Left renal cortex interstitium (tissue), 4 donors: ENCODE measurements around the gene LRRFIP1. TPM values are rescaled to one million over a fixed set of nuclear protein-coding genes. Genes with fewer than 3 reads are reported as not detected.

Experiments used
- DNase-seq, 4 donors: peaks; one replicate each; pipeline ENCODE4 v3.0.0-alpha.2; 2013; ENCODE audit warnings: low read depth in 4 of 4, low spot score in 2 of 4, missing footprints in 1 of 4
- polyA plus RNA-seq, 4 donors: library from polyadenylated mRNA; unstranded; fragments of 120-200 nt; gene quantifications; one replicate each; pipeline ENCODE4 v1.2.1, GENCODE V29; 2013; ENCODE audit not compliant: insufficient read length in 4 of 4

Gene LRRFIP1
- polyA plus RNA-seq, 4 donors, result 65.9 to 101 (median 88.4) TPM

DNA sequence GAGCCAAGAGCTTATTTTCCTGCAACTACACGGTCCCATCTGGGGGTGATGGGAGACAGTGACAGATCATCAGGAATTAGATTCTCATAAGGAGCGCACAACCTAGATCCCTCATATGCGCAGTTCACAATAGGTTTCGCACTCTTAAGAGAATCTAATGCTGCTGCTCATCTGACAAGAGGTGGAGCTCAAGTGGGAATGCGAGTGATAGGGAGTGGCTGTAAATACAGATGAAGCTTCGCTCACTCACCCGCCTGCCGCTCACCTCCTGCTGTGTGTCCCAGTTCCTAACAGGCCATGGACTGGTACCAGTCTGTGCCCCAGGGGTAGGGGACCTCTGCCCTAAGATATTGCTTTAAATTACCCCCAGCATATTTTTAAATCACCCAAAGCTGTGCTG, 10.8 kb downstream of the LRRFIP1 start:
- no peak for DNase-seq

DNA sequence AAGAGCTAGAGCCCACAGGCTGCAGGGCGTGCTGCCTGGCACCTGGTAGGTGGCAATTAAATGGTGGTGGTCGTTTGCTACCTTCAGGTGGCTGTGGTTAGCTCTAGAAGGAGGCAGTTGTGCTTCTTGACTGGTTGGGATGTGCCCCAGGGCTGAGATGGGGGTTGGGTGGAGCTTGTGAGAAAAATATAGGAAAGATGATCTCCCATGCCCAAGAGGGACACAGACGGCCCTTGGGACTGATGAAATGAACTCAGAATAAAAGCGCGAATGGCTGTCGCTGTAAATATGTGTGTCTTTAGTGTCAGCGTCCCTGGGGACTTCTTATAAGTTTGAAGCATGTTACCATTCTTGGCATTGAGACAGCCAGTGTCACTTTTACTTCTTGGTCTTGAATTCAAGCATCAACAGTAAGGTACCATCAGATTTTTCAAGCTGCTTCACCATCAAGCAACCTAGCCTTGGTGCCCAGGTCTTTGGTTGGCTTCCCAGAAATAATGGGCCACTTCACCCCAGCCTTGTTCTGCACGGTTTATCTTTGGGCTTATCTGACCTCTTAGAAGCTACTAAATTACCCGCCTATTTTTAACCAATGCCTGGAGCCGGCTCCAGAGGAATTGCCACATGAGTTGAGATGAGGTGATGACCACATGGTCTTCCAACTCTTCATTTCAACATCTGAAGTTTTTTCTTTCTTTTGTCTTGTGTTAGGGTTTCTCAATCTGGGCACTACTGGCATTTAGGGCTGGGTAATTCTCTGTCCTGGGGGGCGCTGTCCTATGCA, 11.9 kb downstream of the LRRFIP1 start:
- no peak for DNase-seq

DNA sequence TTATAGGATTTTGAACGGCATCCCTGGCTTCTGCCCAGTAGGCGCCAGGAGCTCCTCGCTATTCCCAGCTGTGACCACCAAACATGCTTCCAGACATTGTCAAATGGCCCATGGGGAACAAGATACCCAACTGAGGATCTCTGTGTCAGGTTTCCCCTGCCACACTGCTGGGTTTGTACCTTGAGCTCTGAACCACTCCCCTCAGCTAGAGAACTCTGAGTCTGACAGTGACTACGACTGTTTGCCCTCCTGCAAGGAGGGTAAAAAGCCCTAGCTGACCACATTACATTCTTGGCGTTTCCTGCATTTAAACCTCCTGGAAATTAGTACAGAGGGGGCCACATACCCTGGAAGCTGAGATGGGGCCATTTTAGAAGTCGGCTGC, 12.4 kb downstream of the LRRFIP1 start:
- DNase-seq, result no peak

DNA sequence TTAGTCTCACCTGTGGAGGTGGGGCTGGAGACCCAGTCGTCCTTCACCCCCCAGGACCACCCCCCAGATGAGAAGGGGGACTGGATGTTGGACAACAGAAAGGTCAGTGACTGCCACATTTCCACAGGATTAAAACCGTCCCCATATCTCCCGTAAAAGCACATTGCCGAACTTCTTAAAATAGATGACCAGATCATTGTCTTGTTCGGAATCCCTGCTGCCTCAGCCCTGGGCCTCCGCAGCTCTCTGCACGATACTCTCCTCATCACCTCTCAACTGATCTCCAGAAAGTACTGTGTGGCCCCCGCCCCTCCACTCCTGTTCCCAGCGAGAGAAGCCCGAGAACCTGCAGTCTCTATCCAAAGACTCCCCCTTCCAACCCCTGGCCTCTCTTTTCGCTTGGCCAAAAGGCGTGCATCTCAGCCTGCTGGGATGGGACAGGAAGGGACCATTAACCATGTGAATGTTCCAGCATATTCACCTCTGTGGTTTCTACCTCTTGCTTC, 13.2 kb downstream of the LRRFIP1 start:
- DNase-seq, result no peak

DNA sequence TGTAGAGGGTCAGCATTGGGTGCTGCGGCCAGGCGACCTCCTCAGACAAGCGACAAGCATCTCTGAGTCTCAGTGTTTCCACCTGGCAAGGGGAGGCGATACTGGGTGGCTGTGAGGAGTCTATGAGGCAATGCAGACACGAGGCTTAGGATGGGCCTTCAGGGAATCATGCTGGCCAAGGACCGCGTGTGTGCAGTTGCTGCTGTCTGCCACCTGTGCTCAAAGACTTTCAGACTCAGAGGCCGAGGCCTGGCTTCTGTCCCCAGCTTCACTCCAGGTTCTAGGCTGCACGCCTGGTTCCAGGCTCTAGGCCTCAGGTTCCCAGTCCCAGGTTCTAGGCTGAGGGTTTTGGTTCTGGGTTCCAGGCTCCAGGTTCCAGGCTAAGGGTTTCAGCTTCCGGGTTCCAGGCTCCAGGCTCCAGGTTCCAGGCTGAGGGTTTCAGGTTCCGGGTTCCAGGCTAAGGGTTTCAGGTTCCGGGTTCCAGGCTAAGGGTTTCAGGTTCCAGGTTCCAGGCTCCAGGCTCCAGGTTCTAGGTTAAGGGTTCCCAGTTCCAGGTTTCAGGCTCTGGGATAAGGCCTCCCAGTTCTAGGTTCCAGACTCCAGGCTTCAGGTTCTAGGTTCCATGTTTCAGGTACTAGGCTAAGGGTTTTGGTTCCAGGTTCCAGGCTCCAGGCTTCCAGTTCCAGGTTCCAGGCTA, 14.8 kb downstream of the LRRFIP1 start:
- DNase-seq, result no peak

DNA sequence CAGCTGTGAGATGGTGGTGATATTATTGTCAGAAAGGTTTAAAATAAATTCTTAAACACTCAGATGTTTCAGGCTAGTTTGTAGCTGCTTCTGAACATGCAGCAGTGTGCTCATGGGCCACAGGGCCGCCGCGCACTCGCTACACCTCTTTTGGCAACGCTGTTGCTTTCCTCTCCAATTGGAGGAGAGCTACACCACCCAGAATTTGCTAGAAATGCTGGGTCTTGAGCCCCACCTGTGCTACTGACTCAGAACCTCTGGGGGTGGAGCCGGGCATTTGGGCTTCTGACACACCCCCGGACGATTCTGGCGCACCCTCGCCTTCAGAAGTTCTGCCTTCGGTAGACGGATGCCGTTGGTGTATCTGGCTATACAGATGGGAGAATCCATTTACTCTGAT, 15.7 kb downstream of the LRRFIP1 start:
- no peak for DNase-seq

DNA sequence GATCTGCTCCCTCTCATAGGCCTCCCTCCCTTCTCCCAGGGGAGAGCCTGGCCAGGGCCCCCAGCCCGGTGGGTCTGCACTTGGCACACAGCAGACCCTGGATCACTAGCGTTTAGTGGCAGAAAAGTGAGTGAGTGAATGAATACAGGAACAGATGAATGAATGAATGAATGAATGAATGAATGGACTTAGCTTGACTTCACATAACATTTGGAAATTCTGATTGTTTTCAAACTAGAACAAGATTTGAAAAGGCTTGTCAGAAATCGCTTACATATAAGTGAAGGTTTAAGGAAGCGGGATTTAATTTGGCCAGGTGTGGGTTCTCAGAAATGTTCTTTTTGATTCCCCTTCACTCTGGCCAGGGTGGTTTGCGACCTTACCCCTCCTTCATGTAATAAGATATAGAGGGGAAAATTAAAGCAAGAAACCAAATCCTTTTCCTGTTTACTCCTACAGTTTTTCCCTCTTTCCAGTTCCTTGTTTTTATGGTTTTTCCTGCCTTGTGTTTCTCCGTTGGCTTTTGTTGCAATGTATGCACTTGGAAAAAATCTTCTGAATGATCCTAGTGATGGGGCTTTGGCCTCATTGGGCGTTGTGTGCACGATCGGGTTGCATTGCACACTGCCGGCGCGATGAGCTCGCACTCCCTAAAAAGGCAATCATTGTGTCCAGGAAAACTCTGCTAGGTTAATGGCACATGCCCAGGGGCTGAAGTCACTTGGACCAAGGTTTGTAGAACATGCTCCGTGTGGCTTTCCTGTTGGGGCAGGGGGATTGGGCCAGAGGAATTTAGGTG, 16.4 kb downstream of the LRRFIP1 start:
- DNase-seq, result no peak

DNA sequence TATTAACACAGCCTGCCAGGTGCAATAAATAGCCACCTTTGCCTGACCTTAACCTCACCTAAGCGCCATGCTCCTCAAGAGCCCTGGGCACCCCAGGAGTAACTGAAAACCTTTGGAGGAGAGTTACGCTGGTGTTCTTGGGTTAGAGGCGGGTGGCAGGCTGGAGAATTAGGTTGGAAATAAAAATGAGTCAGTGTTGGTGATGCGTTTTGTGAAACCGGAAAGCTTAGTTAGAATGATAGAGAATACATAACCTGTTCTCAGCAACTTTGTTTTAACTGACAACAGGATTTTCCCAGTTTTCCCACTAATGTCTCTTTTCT, 17.0 kb downstream of the LRRFIP1 start:
- no peak for DNase-seq

DNA sequence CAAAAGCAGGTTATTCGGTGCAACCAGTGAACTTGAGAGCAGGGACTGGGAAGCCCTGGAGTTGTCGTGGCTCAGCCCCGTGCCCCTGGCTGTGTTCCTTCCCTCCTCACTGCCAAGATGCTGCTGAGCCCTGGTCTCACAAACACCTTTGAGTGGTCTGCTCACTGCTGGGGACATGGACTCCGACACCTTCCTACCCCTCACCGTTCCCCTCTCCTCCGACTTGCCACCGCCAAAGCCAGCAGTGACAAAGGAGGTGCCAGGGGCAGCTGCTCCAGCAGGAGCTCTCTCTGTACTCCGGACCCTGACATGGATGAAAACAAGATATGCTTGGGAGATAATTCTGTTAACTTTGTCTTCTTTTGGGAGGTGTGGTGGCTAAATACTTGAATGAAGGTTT, 17.9 kb downstream of the LRRFIP1 start:
- no peak for DNase-seq

DNA sequence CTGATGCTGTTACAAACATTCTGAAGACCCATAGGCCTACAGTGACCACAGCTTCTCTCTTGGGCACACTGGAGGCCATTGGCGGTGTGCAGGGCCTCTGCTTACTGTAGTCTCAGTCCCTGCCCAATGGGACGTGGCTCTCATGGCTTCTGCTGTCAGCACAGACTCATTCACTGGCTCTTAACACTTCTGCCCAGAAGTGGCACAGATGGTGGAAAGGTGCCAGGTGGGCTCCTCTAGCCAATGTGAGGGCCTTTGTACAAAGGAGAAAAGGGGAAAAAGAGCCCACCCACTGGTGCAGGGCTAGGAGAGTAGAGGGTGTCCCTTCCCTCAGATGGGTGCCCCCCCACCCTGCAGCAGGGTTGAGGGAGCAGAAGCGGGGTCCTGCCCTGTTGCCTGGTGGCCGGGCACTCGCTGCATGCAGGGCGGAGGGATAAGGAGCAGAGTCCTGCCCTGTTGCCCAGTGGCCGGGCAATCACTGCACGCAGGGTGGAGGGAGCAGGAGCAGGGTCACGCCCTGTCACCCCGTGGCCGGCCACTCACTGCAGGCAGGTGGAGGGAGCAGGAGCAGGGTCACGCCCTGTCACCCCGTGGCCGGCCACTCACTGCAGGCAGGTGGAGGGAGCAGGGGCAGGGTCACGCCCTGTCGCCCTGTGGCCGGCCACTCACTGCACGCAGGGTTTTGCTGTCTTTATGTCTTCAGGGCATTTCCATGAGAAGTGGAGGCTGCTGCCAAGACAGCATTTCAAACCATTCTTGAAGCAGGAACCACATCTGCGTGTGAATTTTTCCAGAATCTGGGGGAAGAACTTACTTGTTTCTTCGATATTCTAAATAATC, 20.0 kb downstream of the LRRFIP1 start:
- DNase-seq, result no peak

DNA sequence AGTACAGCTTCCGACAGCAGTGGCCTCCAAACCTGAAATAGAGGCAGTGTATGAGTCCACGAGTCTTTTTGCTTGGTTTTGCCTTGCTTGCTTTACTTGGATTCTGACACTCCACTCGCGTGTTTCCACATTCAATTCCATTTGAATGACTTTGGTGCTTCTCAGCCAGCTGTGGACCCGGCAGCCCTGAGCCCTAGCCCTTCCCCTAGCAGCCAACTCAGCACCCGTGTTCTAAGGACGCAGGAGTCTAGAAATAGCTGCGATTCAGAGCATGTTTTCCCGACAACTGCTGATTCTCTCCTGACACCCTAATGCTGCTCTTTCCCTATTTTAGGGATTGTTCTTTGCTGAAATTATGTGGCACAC, 20.6 kb downstream of the LRRFIP1 start:
- DNase-seq, result no peak

DNA sequence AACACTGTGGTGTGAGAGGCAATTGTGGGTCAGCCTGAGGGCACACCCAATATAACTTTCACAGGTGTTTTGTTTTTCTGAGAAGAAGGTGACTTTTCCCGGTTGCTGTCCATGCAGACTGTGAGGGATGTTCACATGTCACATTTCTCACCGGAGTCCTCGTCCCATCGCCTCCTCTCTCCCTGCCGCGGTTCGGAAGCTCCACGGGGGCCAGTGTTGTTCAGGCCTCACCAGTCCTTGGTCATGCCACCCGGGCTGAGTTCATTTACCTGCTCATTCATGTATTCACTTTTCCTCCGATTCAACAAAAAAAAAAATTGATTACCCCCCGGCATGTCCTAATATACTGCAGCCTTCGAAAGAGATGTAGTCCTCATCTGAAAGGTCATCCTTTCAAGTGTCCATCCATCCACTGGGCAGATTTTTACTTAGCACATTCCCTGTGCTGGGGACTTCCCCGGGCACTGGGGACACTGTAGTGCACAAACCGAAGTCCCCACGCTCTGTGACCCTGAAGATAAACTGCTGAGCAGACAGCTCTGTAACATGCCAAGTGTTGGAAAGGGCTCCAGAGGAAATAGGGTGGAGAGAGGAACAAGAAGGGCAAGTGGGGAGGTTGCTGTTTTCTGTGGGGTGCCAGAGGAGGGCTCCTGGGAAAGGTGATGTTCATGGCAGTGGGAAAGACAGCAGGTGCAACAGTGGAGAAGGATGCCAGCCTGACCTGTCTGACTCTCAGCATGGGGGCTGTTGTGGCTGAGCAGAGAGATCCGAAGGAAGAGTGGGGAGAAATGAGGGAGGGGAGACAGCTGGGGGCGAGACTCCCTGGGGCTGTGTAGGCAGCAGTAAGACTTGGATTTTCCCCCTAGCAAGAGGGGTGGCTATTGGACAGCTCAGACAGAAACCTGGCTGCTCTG, 22.4 kb downstream of the LRRFIP1 start:
- DNase-seq, result no peak

DNA sequence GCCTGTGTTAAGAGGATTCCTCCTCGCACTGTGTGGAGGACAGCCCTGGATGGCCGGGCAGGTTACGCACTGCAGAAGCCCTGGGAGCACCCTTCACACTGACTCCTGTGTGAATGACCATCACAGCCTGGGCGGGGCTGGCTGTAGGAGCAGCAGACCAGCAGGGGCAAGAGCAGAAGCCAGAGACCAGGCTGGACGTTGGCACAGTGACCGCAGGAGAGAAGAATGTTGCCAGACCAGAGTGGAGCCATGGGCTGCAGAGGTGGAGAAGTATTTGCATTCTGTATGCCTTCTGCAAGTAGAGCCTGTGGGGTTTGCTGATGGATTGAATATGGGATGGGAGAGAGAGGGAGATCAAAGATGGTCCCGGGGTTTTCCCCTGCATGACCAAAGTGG, 23.1 kb downstream of the LRRFIP1 start:
- no peak for DNase-seq

DNA sequence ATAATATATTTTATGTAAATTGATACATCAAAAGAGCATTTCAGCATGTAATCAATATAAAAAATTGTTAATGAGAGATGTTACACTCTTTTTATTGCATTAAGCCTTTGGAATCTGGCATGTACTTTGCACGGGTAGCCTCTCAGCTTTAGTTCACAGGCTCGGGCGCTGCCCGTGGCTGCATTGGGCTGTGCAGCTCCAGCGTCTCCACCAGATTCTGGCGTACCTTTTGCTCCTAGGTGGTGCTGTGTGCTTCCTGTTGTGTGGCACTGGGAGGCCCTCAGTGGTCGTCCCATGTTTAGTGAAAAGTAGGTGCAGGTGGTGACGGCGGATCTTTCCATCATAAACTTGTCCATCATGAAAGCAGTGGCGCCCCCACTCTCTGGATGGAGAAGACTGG, 24.4 kb downstream of the LRRFIP1 start:
- no peak for DNase-seq

DNA sequence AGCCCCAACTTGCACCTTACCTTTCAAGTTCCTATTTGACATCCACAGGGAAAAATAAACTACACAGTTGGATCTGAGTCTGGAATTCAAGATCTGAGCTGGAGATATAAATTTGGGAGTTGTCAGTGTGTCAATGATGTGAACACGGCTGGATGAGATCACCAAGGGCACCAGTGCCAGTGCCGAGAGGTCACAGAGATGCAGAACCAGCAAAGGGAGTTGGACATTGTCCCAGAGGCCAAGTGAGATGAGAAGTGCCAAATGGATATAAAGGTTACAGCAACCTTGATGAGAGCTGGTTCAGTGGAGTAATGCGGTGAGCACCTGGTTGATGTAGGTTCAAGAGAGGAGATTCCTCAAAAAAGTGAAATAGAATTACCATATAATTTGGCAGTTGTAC, 24.8 kb downstream of the LRRFIP1 start:
- no peak for DNase-seq

DNA sequence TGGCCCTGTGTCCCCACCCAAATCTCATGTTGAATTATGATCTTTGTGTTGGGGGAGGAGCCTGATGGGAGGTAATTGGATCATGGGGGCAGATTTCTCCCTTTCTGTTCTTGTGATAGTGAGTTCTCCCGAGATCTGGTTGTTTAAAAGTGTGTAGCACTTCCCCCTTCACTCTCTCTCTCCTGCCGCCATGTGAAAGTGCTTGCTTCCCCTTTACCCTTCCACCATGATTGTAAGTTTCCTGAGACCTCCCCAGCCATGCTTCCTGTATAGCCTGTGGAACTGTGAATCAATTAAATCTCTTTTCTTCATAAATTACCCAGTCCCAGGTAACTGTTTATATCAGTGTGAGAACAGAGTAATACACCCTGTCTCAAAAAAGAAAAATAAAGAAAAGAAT, 25.5 kb downstream of the LRRFIP1 start:
- DNase-seq, result no peak

DNA sequence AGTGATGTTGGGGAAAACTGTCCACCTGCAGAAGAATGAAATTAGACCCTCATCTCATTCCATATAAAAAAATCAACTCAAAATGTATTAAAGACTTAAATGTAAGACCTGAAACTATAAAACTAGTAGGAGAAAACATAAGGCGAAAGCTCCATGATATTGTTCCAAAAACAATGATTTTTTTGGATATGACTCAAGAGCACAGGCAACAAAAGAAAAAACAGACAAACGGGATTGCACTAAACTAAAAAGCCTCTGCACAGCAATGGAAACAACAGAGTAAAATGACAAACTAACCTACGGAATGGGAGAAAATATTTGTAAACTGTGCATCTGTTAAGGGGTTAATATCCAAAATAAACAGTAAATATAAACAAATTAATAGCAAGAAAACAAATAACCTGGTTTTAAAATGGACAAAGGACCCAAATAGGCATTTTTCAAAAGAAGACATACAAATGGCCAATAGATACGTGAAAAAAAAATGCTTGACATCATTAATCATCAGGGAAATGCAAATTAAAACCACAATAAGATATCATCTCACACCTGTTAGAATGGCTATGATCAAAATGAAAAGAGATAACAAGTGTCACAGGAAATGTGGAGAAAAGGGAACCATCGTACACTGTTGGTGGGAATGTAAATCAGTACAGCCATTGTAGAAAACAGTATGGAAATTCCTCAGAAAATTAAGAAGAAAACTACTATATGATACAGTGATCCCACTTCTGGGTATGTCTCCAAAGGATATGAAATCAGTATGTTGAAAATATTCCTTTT, 26.6 kb downstream of the LRRFIP1 start:
- DNase-seq, result no peak

DNA sequence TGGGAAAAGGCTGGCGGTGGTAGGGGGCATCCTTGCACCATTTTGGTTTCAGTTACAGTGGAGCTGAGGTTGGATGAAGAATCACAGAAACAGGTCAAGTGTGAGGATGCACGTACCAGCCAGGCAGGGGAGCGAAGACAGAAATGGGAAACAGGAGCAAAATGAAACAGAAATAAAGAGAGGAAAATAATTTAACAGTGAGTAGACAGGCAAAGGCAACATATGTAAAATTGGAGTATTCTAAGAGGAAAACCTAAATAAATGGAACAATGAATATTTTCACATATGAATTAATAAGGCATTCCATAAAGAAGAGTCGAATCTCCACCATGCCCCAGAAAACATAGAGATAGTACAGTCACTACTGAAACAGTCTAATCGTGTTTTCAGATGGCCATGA, 29.7 kb downstream of the LRRFIP1 start:
- DNase-seq, result no peak

DNA sequence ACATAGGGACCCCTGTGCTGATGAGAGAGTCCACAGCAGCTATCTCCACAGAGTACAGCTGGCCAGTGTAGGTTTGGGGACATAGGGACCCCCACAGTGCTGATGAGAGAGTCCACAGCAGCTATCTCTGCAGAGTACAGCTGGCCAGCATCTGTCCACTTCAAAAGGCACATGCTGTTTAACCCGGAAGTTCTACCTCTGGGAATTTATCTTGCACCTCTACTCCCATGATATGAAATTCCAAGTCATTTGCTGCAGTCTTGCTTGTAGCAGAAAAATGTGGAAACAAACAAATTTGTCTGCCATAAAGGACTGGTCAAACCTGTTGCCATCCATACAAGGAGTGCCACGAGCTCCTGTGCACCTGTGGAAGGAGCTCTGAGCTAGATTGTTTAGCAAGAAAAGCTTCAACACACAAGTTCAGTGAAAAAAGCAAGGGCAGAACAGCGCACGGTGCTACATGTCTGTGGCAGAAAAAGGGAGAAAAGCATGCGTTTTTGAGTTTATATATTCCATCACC, 33.1 kb downstream of the LRRFIP1 start:
- no peak for DNase-seq
